OCI-LY3 (cell line): ENCODE measurements around the gene LTBP2.

ENCODE experiments used
- H2AFZ ChIP-seq: fragments of 200-600, 300-600 bp; shearing (Covaris generic); 2 replicates; pipeline ENCODE4 v1.6.0; 2014; ENCODE audit warnings: antibody characterized with exemption, low read depth, low read length
- H3K27ac ChIP-seq: fragments of 200-600, 300-600 bp; sonication (generic); 2 replicates; pipeline ENCODE4 v1.5.1; 2014; ENCODE audit warnings: mild to moderate bottlenecking, low read length, moderate library complexity, mixed read lengths
- H3K27me3 ChIP-seq: fragments of 200-600, 300-600 bp; sonication (generic); 2 replicates; pipeline ENCODE4 v1.6.1; 2014; ENCODE audit warnings: low read depth, low read length, mixed read lengths
- H3K36me3 ChIP-seq: fragments of 200-600, 300-600 bp; sonication (generic); replicated peaks from 2 replicates; pipeline ENCODE3; 2014; ENCODE audit warnings: low read depth, low read length, mixed read lengths
- H3K4me1 ChIP-seq: fragments of 300-600, 200-600 bp; sonication (generic); 2 replicates; pipeline ENCODE4 v1.6.1; 2014; ENCODE audit warnings: low read length, mixed read lengths
- H3K4me2 ChIP-seq: fragments of 200-600, 300-600 bp; sonication (generic); 2 replicates; pipeline ENCODE4 v1.6.1; 2014; ENCODE audit warnings: low read length, mixed read lengths
- H3K4me3 ChIP-seq: fragments of 300-600, 200-600 bp; sonication (generic); 2 replicates; pipeline ENCODE4 v1.5.1; 2014; ENCODE audit warnings: antibody characterized with exemption, mild to moderate bottlenecking, low read length, moderate library complexity
- H3K79me2 ChIP-seq: fragments of 300-600, 200-600 bp; shearing (Covaris generic); 2 replicates; pipeline ENCODE4 v1.6.1; 2014; ENCODE audit warnings: mild to moderate bottlenecking, low read length, mixed read lengths
- H3K9ac ChIP-seq: fragments of 300-600, 200-600 bp; shearing (Covaris generic); 2 replicates; pipeline ENCODE4 v1.6.0; 2014; ENCODE audit warnings: mild to moderate bottlenecking, low read length, moderate library complexity
- H3K9me3 ChIP-seq: fragments of 200-600, 300-600 bp; shearing (Covaris generic); 2 replicates; pipeline ENCODE4 v1.6.1; 2014; ENCODE audit warnings: low read length, mixed read lengths; ENCODE audit not compliant: insufficient read depth
- H4K20me1 ChIP-seq: fragments of 200-600, 300-600 bp; sonication (generic); 2 replicates; pipeline ENCODE4 v1.6.1; 2016; ENCODE audit warnings: low read length, mixed read lengths; ENCODE audit not compliant: insufficient read depth
- CTCF ChIP-seq: fragments of 200-600, 300-600 bp; sonication (generic); IDR thresholded peaks from 2 replicates; pipeline ENCODE4 v1.5.1; 2014; ENCODE audit warnings: antibody characterized with exemption, low read length, low read depth
- EZH2phosphoT487 ChIP-seq: fragments of 200-600 bp; shearing (Covaris generic); IDR thresholded peaks from 2 replicates; pipeline ENCODE4 v1.6.1; 2018; ENCODE audit warnings: antibody characterized with exemption, mixed run types, low read depth

Gene LTBP2

GRCh38 chr14:74645244-74645643, 33.2 kb upstream of the LTBP2 start:
- Histone ChIP-seq H4K20me1 (no peaks in the 10 kb centered on the region), H3K9ac (no peak overlapping the region), H3K27ac (no peak overlapping the region), H3K27me3 (no peaks in the 10 kb centered on the region), H3K36me3 (no peaks in the 10 kb centered on the region), H3K79me2 (no peaks in the 10 kb centered on the region), H3K4me3 (no peak overlapping the region), H3K4me1 (no peaks in the 10 kb centered on the region), H2AFZ (no peak overlapping the region), H3K9me3 (no peaks in the 10 kb centered on the region), H3K4me2 (no peak overlapping the region)
- TF ChIP-seq CTCF, result no peak
- TF ChIP-seq EZH2phosphoT487, result no peak

GRCh38 chr14:74641601-74642391, 29.8 kb upstream of the LTBP2 start:
- no peak overlapping the region for H3K27ac ChIP-seq
- no peak for TF ChIP-seq CTCF
- no peak for TF ChIP-seq EZH2phosphoT487
- H3K4me3 ChIP-seq, result no peak overlapping the region
- H2AFZ ChIP-seq, result no peak overlapping the region
- no peaks in the 10 kb centered on the region for H3K27me3 ChIP-seq
- H4K20me1 ChIP-seq, result no peaks in the 10 kb centered on the region
- no peak overlapping the region for H3K9ac ChIP-seq
- H3K4me1 ChIP-seq, result peaks cover 11% of the 10 kb centered on the region
- no peaks in the 10 kb centered on the region for H3K79me2 ChIP-seq
- no peaks in the 10 kb centered on the region for H3K36me3 ChIP-seq
- no peaks in the 10 kb centered on the region for H3K9me3 ChIP-seq
- no peak overlapping the region for H3K4me2 ChIP-seq

- Histone ChIP-seq H4K20me1 (no peaks in the 10 kb centered on the region), H3K4me3 (no peak overlapping the region), H3K9ac (no peak overlapping the region), H3K27ac (no peak overlapping the region), H2AFZ (no peak overlapping the region), H3K79me2 (no peaks in the 10 kb centered on the region), H3K4me1 (peaks cover 11% of the 10 kb centered on the region), H3K9me3 (no peaks in the 10 kb centered on the region), H3K27me3 (0 out of 2 replicates have a peak, but pooled peaks cover 13% of the 10 kb centered on the region), H3K4me2 (no peak overlapping the region), H3K36me3 (no peaks in the 10 kb centered on the region)
- TF ChIP-seq EZH2phosphoT487 (no peak), CTCF (no peak)
These were observed 26.9 kb upstream of the LTBP2 start for GRCh38 chr14:74638966-74639365.

DNA sequence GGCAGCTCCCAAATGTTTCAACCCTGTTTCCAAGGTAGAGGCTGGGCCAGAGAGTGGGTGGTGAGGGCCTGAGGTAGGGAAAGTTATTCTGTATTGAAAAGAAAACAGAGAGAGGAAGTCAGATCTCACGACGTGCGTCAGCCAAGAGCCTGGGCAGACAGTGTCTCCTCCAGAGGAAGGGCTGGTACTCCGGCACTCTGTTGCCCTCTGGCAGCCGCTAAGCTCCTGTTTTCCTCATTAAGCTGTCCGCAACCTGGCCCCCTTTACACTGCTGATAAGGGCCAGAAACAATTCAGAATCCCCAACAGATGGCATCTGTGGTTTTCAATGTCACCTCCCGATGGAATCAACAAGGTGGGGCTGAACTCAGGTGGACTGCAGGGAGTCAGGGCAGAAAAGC, 26.0 kb upstream of the LTBP2 start:
- no peak for TF ChIP-seq EZH2phosphoT487
- TF ChIP-seq CTCF, result peak; percentile 34
- Histone ChIP-seq H3K4me3 (peak overlapping the region; percentile 22), H3K9ac (peak overlapping the region; percentile 33; the same call in 1 of the 2 replicates), H3K79me2 (no peaks in the 10 kb centered on the region), H3K4me1 (peaks cover 11% of the 10 kb centered on the region), H4K20me1 (no peaks in the 10 kb centered on the region), H3K27ac (no peak overlapping the region), H3K9me3 (no peaks in the 10 kb centered on the region), H3K36me3 (no peaks in the 10 kb centered on the region), H3K4me2 (peak overlapping the region; percentile 53), H3K27me3 (0 out of 2 replicates have a peak, but pooled peaks cover 13% of the 10 kb centered on the region), H2AFZ (peak overlapping the region; percentile 84; the same call in 1 of the 2 replicates)
